ENCODE results near the gene STAP1.
"Not testable (repeated sequence)": the region's sequence is repeated elsewhere in the genome, so short reads cannot be mapped to it uniquely, and the experiment has no call there.

STAP1 gene

DNA sequence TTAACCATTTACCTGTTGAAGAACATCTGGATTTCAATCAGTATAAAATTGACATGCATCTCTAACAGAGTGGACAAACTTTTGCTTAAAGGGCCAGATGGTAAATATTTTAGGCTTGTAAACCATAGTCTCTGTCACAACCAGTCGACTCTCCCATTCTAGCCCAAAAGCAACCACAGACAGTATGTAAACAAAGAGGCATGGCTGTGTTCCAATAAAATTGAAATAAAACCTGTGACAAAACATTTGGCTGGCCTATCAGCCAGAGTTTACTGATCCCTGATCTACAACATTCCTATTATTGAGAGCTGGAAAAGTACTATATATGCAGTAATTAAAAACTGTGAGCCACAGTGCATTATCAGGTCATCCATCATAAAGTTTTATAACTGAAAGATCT, 16.5 kb upstream of the STAP1 start:
- H3K36me3 ChIP-seq (ENCODE audit: control insufficient read depth, insufficient read depth, low read length), result no peaks in the 10 kb centered on the region
- H3K9ac ChIP-seq (ENCODE audit: low read length), result no peak overlapping the region
- H3K27me3 ChIP-seq (ENCODE audit: control insufficient read depth, insufficient read depth, low read length), result no peaks in the 10 kb centered on the region
- H3K9me3 ChIP-seq (ENCODE audit: control insufficient read depth, low read length), result no peaks in the 10 kb centered on the region
- no peaks in the 10 kb centered on the region for H3K4me1 ChIP-seq (ENCODE audit: control insufficient read depth, insufficient read depth, low read length)
- no peak overlapping the region for H3K4me3 ChIP-seq (ENCODE audit: low read length)

DNA sequence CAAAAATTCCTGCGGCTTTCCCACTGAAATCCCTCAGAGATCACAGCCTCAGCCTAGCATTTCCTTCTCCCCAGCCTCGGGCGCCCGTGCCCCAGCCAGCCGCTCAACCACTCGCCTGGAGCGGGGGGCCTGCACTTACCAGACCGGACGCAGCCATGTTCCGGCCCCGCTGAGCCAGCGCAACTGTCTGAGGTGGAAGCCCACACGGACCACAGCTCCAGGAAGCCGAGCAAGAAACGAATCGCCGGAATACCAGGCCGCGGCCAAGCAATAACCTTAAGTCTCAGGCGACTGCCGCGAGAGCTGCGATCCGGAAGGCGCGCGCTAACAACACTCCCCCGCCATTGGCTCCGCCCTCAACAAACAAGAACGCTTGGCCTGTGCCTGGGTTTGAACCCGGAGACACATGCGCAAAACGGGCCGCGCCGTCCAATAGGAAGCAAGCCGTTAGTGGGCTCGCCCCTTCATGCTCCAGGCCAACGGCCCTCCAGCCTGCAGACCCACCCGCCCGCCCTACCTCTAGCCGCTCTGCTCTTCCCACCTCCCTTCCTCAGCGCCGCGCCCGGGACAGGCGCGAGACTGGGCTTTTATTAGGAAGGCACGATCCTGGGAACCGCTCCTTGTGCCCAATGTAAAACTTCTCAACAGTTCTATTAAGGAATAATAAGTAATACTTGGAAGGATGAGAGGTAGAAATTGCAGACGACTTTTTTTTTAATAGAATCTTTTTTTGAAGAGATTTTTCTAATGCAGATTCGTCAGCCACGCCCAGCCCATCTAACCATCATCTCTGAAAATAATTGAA, 13.1 kb upstream of the STAP1 start, which contains the start of gene CENPC:
CENPC (minus strand) TSS at position 305 of the 805 bp plus-strand sequence; CDS start at position 157, 148 bp downstream.
- no peaks in the 10 kb centered on the region for H3K4me1 ChIP-seq (ENCODE audit: control insufficient read depth, insufficient read depth, low read length)
- no peaks in the 10 kb centered on the region for H3K36me3 ChIP-seq (ENCODE audit: control insufficient read depth, insufficient read depth, low read length)
- peak within 1 kb of the TSS; percentile 56 for H3K4me3 ChIP-seq (ENCODE audit: low read length)
- H3K27me3 ChIP-seq (ENCODE audit: control insufficient read depth, insufficient read depth, low read length), result no peaks in the 10 kb centered on the region
- H3K9ac ChIP-seq (ENCODE audit: low read length), result peak within 1 kb of the TSS; percentile 99
- no peaks in the 10 kb centered on the region for H3K9me3 ChIP-seq (ENCODE audit: control insufficient read depth, low read length)

GRCh38 chr4:67546004-67546356, 12.5 kb upstream of the STAP1 start:
- H3K4me3 ChIP-seq (ENCODE audit: low read length), result no peak overlapping the region
- H3K36me3 ChIP-seq (ENCODE audit: control insufficient read depth, insufficient read depth, low read length), result no peaks in the 10 kb centered on the region
- H3K9ac ChIP-seq (ENCODE audit: low read length), result peak overlapping the region; percentile 38
- H3K27me3 ChIP-seq (ENCODE audit: control insufficient read depth, insufficient read depth, low read length), result no peaks in the 10 kb centered on the region
- no peaks in the 10 kb centered on the region for H3K4me1 ChIP-seq (ENCODE audit: control insufficient read depth, insufficient read depth, low read length)
- no peaks in the 10 kb centered on the region for H3K9me3 ChIP-seq (ENCODE audit: control insufficient read depth, low read length)

- Histone ChIP-seq H3K4me3 (ENCODE audit: low read length) (no peak overlapping the region), H3K4me1 (ENCODE audit: control insufficient read depth, insufficient read depth, low read length) (no peaks in the 10 kb centered on the region), H3K9me3 (ENCODE audit: control insufficient read depth, low read length) (no peaks in the 10 kb centered on the region), H3K36me3 (ENCODE audit: control insufficient read depth, insufficient read depth, low read length) (no peaks in the 10 kb centered on the region), H3K9ac (ENCODE audit: low read length) (no peak overlapping the region), H3K27me3 (ENCODE audit: control insufficient read depth, insufficient read depth, low read length) (no peaks in the 10 kb centered on the region)
These were observed 11.6 kb upstream of the STAP1 start for GRCh38 chr4:67546971-67547370.

DNA sequence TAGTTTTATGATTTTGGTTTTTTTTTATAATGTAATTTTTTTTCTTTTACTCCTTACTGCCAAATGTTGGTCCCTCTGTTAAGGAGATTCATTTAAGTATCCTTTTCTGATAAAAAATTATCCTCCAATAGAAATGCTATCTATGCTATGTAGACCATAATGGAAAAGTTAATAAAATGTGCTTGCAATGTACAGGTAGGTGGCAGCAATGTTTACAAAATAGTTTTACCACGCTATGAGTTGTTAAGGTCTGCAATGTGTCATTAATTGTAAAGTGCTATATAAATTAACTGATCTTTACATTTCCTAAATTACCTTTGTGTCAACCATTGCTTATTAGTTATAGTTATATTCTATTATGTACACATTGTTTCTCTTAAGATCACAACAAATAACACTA, 9.4 kb upstream of the STAP1 start:
- no peaks in the 10 kb centered on the region for H3K36me3 ChIP-seq (ENCODE audit: control insufficient read depth, insufficient read depth, low read length)
- H3K4me1 ChIP-seq (ENCODE audit: control insufficient read depth, insufficient read depth, low read length), result no peaks in the 10 kb centered on the region
- no peaks in the 10 kb centered on the region for H3K27me3 ChIP-seq (ENCODE audit: control insufficient read depth, insufficient read depth, low read length)
- no peak overlapping the region for H3K9ac ChIP-seq (ENCODE audit: low read length)
- H3K4me3 ChIP-seq (ENCODE audit: low read length), result no peak overlapping the region
- no peaks in the 10 kb centered on the region for H3K9me3 ChIP-seq (ENCODE audit: control insufficient read depth, low read length)

DNA sequence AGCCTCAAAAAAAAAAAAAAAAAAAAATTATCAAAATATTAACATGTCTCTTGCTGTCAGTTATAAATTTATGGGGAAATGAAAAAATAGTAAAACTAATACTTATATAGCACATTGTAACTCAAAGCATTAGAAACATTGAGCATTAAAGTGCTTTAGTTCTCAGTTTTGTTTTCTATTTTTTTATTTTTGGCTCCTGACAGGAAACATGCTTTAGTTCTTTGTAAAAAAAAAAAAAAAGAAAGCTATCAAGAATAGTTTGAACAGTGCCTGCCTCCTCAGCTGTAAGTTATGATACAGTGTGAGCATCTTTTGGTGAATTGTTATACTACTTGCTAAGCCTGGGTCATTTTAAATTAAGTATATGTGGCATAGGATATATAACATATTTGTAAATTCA, 8.1 kb upstream of the STAP1 start:
- Histone ChIP-seq H3K4me3 (ENCODE audit: low read length) (no peak overlapping the region), H3K4me1 (ENCODE audit: control insufficient read depth, insufficient read depth, low read length) (no peaks in the 10 kb centered on the region), H3K9ac (ENCODE audit: low read length) (no peak overlapping the region)

DNA sequence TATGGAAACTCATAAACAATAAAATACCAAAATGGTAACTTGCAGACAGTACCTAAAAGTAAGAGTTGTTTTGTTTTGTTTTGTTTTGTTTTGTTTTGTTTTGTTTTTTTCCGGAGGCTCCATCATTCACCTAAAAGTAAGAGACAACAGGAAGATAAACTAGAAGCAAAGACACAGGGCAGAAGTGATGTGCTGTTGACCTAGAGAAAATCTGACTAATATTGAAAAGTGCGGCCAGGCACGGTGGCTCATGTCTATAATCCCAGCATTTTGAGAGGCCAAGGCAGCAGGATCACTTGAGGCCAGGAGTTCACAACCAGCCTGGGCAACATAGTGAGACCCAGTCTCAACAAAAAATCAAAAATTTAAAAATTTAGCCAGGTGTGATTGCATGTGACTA, 7.7 kb upstream of the STAP1 start:
- Histone ChIP-seq H3K36me3 (ENCODE audit: control insufficient read depth, insufficient read depth, low read length) (no peaks in the 10 kb centered on the region), H3K9me3 (ENCODE audit: control insufficient read depth, low read length) (no peaks in the 10 kb centered on the region), H3K4me3 (ENCODE audit: low read length) (no peak overlapping the region), H3K9ac (ENCODE audit: low read length) (no peak overlapping the region), H3K4me1 (ENCODE audit: control insufficient read depth, insufficient read depth, low read length) (no peaks in the 10 kb centered on the region), H3K27me3 (ENCODE audit: control insufficient read depth, insufficient read depth, low read length) (no peaks in the 10 kb centered on the region)

More for the DNA sequence above, 8.1 kb upstream of the STAP1 start:
- Histone ChIP-seq H3K9me3 (ENCODE audit: control insufficient read depth, low read length) (no peaks in the 10 kb centered on the region), H3K27me3 (ENCODE audit: control insufficient read depth, insufficient read depth, low read length) (no peaks in the 10 kb centered on the region), H3K36me3 (ENCODE audit: control insufficient read depth, insufficient read depth, low read length) (no peaks in the 10 kb centered on the region)

GRCh38 chr4:67552146-67552792, 6.3 kb upstream of the STAP1 start:
- not testable (repeated sequence) for H3K9ac ChIP-seq (ENCODE audit: low read length); H3K36me3 ChIP-seq (ENCODE audit: control insufficient read depth, insufficient read depth, low read length); H3K27me3 ChIP-seq (ENCODE audit: control insufficient read depth, insufficient read depth, low read length); H3K9me3 ChIP-seq (ENCODE audit: control insufficient read depth, low read length); H3K4me3 ChIP-seq (ENCODE audit: low read length); H3K4me1 ChIP-seq (ENCODE audit: control insufficient read depth, insufficient read depth, low read length)

DNA sequence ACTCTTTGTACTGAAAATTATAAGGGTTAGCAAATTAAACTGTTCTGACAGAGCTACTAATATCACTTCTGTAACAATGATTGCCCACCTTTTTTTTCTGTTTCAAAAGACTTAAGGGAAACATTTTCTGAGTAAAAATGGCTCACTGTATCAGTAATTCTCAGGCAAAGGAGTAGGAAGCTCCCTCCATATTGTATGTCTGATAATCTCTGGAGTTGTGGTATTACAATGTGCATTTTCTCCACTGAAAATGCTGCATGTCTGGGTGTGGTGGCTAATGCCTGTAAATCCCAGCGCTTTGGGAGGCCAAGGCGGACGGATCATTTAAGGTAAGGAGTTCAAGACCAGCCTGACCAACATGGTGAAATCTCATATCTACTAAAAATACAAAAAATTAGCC, 4.4 kb upstream of the STAP1 start:
- H3K9me3 ChIP-seq (ENCODE audit: control insufficient read depth, low read length), result no peaks in the 10 kb centered on the region
- H3K4me3 ChIP-seq (ENCODE audit: low read length), result no peak overlapping the region
- no peaks in the 10 kb centered on the region for H3K4me1 ChIP-seq (ENCODE audit: control insufficient read depth, insufficient read depth, low read length)

DNA sequence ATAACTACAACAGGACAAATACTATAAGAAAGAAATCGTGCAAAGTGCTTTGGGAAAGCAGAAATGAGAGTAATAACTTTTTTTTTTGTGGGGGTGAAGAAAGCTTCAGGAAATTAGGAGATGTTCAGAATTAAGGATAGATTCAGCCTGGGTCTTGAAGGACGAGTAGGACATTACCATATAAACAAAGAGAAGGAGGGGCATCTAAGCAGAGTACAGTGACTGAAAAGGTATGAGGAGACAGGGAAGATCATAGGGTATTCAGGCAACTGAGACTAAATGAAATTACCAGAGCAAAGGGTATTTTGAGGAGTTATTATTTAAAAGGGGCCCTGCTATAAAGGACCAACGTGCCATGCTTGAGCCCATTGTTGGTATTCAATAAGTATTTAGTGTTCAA, 3.1 kb upstream of the STAP1 start:
- no peak overlapping the region for H3K4me3 ChIP-seq (ENCODE audit: low read length)
- no peak overlapping the region for H3K9ac ChIP-seq (ENCODE audit: low read length)
- no peaks in the 10 kb centered on the region for H3K36me3 ChIP-seq (ENCODE audit: control insufficient read depth, insufficient read depth, low read length)
- H3K4me1 ChIP-seq (ENCODE audit: control insufficient read depth, insufficient read depth, low read length), result no peaks in the 10 kb centered on the region
- no peaks in the 10 kb centered on the region for H3K9me3 ChIP-seq (ENCODE audit: control insufficient read depth, low read length)
- H3K27me3 ChIP-seq (ENCODE audit: control insufficient read depth, insufficient read depth, low read length), result no peaks in the 10 kb centered on the region

More for the DNA sequence above, 4.4 kb upstream of the STAP1 start:
- Histone ChIP-seq H3K27me3 (ENCODE audit: control insufficient read depth, insufficient read depth, low read length) (no peaks in the 10 kb centered on the region), H3K36me3 (ENCODE audit: control insufficient read depth, insufficient read depth, low read length) (no peaks in the 10 kb centered on the region), H3K9ac (ENCODE audit: low read length) (no peak overlapping the region)

DNA sequence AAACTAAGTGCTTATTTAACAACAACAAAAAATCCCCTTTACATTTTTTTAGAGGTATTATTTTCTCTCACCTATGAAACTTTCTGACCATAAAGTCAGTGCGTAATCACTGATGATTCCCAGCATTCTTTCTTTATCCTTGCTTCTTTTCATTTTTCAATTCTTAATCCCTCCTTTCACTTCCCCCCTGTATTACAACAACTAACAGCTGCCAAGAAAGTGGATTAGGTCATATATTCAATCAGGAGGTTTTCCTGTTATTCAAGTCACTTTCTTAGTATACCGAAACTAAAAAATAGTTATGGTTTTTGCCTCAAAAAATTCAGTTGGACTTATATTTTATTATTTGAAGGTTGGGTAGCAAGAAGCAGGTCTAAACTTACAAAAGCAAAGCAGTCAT, 2.1 kb upstream of the STAP1 start:
- Histone ChIP-seq H3K27me3 (ENCODE audit: control insufficient read depth, insufficient read depth, low read length) (no peaks in the 10 kb centered on the region), H3K9ac (ENCODE audit: low read length) (no peak overlapping the region), H3K4me1 (ENCODE audit: control insufficient read depth, insufficient read depth, low read length) (no peaks in the 10 kb centered on the region)

DNA sequence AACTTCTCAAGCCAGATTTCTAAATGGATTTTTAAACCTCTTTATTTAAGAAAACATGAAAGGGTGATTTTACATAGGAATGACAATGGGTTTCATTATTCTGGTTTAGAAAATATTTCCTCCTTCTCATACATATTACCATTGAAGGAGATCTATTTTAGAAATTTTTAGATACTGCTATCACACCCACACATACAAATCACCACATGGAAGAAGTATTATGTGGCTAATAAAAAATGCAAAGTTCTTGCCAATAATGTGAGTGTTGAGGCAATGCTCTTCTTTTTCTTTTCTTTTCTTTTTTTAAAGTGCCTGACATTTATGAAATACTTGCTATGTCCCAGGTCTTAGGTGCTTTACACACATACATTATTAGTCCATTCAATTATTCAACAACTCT, 6.8 kb downstream of the STAP1 start:
- no peaks in the 10 kb centered on the region for H3K27me3 ChIP-seq (ENCODE audit: control insufficient read depth, insufficient read depth, low read length)
- no peak overlapping the region for H3K9ac ChIP-seq (ENCODE audit: low read length)
- H3K4me3 ChIP-seq (ENCODE audit: low read length), result no peak overlapping the region
- H3K36me3 ChIP-seq (ENCODE audit: control insufficient read depth, insufficient read depth, low read length), result no peaks in the 10 kb centered on the region
- no peaks in the 10 kb centered on the region for H3K9me3 ChIP-seq (ENCODE audit: control insufficient read depth, low read length)
- no peaks in the 10 kb centered on the region for H3K4me1 ChIP-seq (ENCODE audit: control insufficient read depth, insufficient read depth, low read length)

More for the DNA sequence above, 2.1 kb upstream of the STAP1 start:
- Histone ChIP-seq H3K4me3 (ENCODE audit: low read length) (no peak overlapping the region), H3K9me3 (ENCODE audit: control insufficient read depth, low read length) (no peaks in the 10 kb centered on the region), H3K36me3 (ENCODE audit: control insufficient read depth, insufficient read depth, low read length) (no peaks in the 10 kb centered on the region)
